HCT116 (cell line): ENCODE data around the gene ZNF780B. TPM values are rescaled to one million over a fixed set of nuclear protein-coding genes. Genes with fewer than 3 reads are reported as not detected.

ENCODE experiments used
- ATAC-seq: fragments of 200-7000 bp; cut with Tn5 transposase; 2 replicates; pipeline ENCODE4 v1.9.1; 2020; ENCODE audit warnings: mild to moderate bottlenecking, moderate library complexity
- BruUV-seq: library from RNA; stranded (reverse); fragments of 400-500 nt; replicated peaks from 2 replicates; lab custom pipeline; 2021; lab: Mats Ljungman, UMichigan
- CTCF ChIA-PET: fragments of 300-600 bp; sonication (Branson Sonifier 250); formaldehyde crosslinking; loops from one replicate; lab custom pipeline; 2021; ENCODE audit warnings: antibody characterized with exemption; lab: Charles Lee
- POLR2A ChIA-PET: fragments of 300-600, 350-600 bp; sonication (Branson Sonifier 250); formaldehyde crosslinking; loops from one replicate; lab custom pipeline; 2021; ENCODE audit warnings: antibody characterized with exemption; lab: Charles Lee
- RAD21 ChIA-PET, 2 experiments: fragments of 300-600 bp; sonication (Branson Sonifier 250); formaldehyde crosslinking; loops; one replicate each; lab custom pipeline; 2023; ENCODE audit warnings: low total read pairs in 2 of 2; ENCODE audit not compliant: uncharacterized antibody in 2 of 2, unreplicated experiment in 2 of 2, low non-redundant PET in 1 of 2; lab: Charles Lee
- DNase-seq: peaks from one replicate; pipeline ENCODE4 v3.0.0-alpha.2; 2010; ENCODE audit warnings: low read depth, low spot score
- H2AFZ ChIP-seq: fragments of 200-600 bp; shearing (Covaris generic), sonication (generic); 2 replicates; pipeline ENCODE4 v1.6.1; 2017; ENCODE audit warnings: low read depth, mixed run types, mixed read lengths, antibody characterized with exemption, low read length; ENCODE audit not compliant: poor library complexity, severe bottlenecking
- H3K27ac ChIP-seq: 2 replicates; pipeline ENCODE4 v1.5.1; 2012; ENCODE audit warnings: low read depth, low read length
- H3K27me3 ChIP-seq: fragments of 200-600 bp; sonication (generic); 2 replicates; pipeline ENCODE4 v1.6.1; 2016; ENCODE audit warnings: mixed run types, low read length, mixed read lengths; ENCODE audit not compliant: insufficient read depth
- H3K36me3 ChIP-seq, 2 experiments: fragments of 200-500 bp in 1 of 2; fragments of 200-600 bp in 1 of 2; sonication (Bioruptor generic) in 1 of 2; sonication (generic) in 1 of 2; 2 replicates each; pipeline versions ENCODE4 v1.5.1 to v1.6.1; 2014 to 2016; ENCODE audit warnings: low read length in 2 of 2, inconsistent platforms in 1 of 2, mixed read lengths in 1 of 2, mixed run types in 1 of 2; ENCODE audit not compliant: insufficient read depth in 2 of 2, control insufficient read depth in 1 of 2
- H3K4me1 ChIP-seq, 2 experiments: fragments of 200-600 bp in 1 of 2; sonication (generic) in 1 of 2; 2 replicates each; pipeline versions ENCODE4 v1.5.1 to v1.6.1; 2012 to 2017; ENCODE audit warnings: low read length in 2 of 2, inconsistent platforms in 1 of 2, mild to moderate bottlenecking in 1 of 2, mixed read lengths in 1 of 2, mixed run types in 1 of 2, moderate library complexity in 1 of 2; ENCODE audit not compliant: insufficient read depth in 2 of 2, control insufficient read depth in 1 of 2
- H3K4me2 ChIP-seq: fragments of 200-600 bp; sonication (generic); 2 replicates; pipeline ENCODE4 v1.6.1; 2017; ENCODE audit warnings: mixed run types, low read length, mixed read lengths
- H3K4me3 ChIP-seq, 2 experiments: fragments of 200-600 bp in 1 of 2; sonication (generic) in 1 of 2; replicated peaks in 1 of 2; 2 replicates each; pipeline ENCODE4 v1.5.1; 2011 to 2016; ENCODE audit warnings: low read length in 2 of 2, control low read depth in 1 of 2, low read depth in 1 of 2, mild to moderate bottlenecking in 1 of 2, mixed read lengths in 1 of 2, mixed run types in 1 of 2
- H3K79me2 ChIP-seq: fragments of 200-600 bp; sonication (generic); 2 replicates; pipeline ENCODE4 v1.6.1; 2017; ENCODE audit warnings: mild to moderate bottlenecking, mixed run types, low read length, moderate library complexity, mixed read lengths; ENCODE audit not compliant: insufficient read depth
- H3K9ac ChIP-seq: fragments of 200-600 bp; sonication (generic); 2 replicates; pipeline ENCODE4 v1.6.1; 2016; ENCODE audit warnings: low read length, mixed read lengths
- H3K9me2 ChIP-seq: fragments of 200-600 bp; sonication (generic), shearing (Covaris generic); 2 replicates; pipeline ENCODE4 v1.6.1; 2017; ENCODE audit warnings: mixed run types, mild to moderate bottlenecking, moderate library complexity; ENCODE audit not compliant: insufficient read depth
- H3K9me3 ChIP-seq, 2 experiments: fragments of 200-500 bp in 1 of 2; fragments of 200-600 bp in 1 of 2; sonication (Bioruptor generic) in 1 of 2; sonication (generic) in 1 of 2; 2 replicates each; pipeline ENCODE4 v1.6.1; 2014 to 2017; ENCODE audit warnings: low read length in 2 of 2, mixed read lengths in 2 of 2, inconsistent platforms in 1 of 2, low read depth in 1 of 2, mild to moderate bottlenecking in 1 of 2, mixed run types in 1 of 2, moderate library complexity in 1 of 2; ENCODE audit not compliant: control insufficient read depth in 1 of 2, insufficient read depth in 1 of 2
- H4K20me1 ChIP-seq: fragments of 200-600 bp; sonication (generic), shearing (Covaris generic); 2 replicates; pipeline ENCODE4 v1.6.1; 2017; ENCODE audit warnings: mixed run types, mild to moderate bottlenecking, moderate library complexity; ENCODE audit not compliant: insufficient read depth
- CBX3 ChIP-seq: IDR thresholded peaks from 2 replicates; pipeline ENCODE4 v1.6.1; 2012; ENCODE audit warnings: low read depth
- CEBPB ChIP-seq: IDR thresholded peaks from 2 replicates; pipeline ENCODE4 v1.6.1; 2012; ENCODE audit warnings: low read depth
- ZNF274 ChIP-seq: fragments of 200-500 bp; sonication (Bioruptor generic); IDR thresholded peaks from 2 replicates; pipeline ENCODE4 v1.6.1; 2014; ENCODE audit warnings: mild to moderate bottlenecking, low read depth, low read length, inconsistent platforms
- intact Hi-C: fragments of 100-400 bp; cut with micrococcal nuclease; formaldehyde crosslinking; loops from 2 replicates; pipeline ENCODE4 v1.10.0; 2022
- total RNA-seq: library from RNA; stranded (reverse); gene quantifications from one replicate; pipeline ENCODE4 v1.2.1, GENCODE V29; 2021; ENCODE audit not compliant: unreplicated experiment

ZNF780B gene
- total RNA-seq, 1 experiment from 2014 or later: 10.5 TPM

DNA sequence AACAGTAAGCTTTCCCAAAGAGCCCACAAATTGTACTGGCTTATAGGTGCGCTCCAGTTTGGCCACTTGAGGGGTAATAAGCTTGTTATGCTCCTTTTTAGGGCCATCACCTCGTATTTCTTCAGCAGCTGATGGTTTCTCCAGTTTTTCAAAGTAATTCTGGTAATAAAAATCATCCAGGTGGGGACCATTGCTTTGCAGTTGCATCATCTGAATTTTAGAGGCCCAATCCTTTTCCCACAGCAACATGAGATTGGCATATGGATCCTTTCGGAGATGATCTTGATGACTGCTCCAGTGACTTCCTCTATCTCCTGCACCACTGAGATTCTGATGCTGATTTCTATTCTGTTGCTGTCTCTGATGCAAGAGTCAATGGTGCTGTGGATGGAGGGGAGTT lies 32.1 kb downstream of the ZNF780B start:
- H3K9ac ChIP-seq: no peak overlapping the region
- no peaks in the 10 kb centered on the region for H3K36me3 ChIP-seq
- no peak overlapping the region for H3K4me3 ChIP-seq
- H3K27me3 ChIP-seq: no peaks in the 10 kb centered on the region
- H2AFZ ChIP-seq: no peak overlapping the region
- H3K27ac ChIP-seq: no peak overlapping the region
- DNase-seq: no peak
- intact Hi-C loops: no loop called here
- ATAC-seq: no peak
- H3K4me1 ChIP-seq: no peaks in the 10 kb centered on the region
- BruUV-seq: no TSS peak
- CTCF ChIA-PET: no interaction called here
- no peak overlapping the region for H3K4me2 ChIP-seq
- no peak for TF ChIP-seq CBX3
- H3K79me2 ChIP-seq: no peaks in the 10 kb centered on the region
- POLR2A ChIA-PET: no interaction called here
- RAD21 ChIA-PET: no interaction called here
- peaks cover 7 to 43% of the 10 kb centered on the region in 2 experiments; a peak in 3 of 4 replicates for H3K9me3 ChIP-seq
- no peaks in the 10 kb centered on the region for H4K20me1 ChIP-seq
- no peaks in the 10 kb centered on the region for H3K9me2 ChIP-seq

DNA sequence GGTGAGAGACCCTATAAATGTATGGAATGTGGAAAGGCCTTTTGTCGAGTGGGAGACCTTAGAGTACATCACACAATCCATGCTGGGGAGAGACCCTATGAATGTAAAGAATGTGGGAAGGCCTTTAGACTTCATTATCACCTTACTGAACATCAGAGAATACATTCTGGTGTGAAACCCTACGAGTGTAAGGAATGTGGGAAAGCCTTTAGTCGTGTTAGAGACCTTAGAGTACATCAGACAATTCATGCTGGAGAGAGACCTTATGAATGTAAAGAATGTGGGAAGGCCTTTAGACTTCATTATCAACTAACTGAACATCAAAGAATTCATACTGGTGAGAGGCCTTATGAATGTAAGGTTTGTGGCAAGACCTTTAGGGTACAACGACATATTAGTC lies 42.0 kb downstream of the ZNF780B start:
- Histone ChIP-seq H3K4me1 (no peaks in the 10 kb centered on the region), H3K4me2 (no peak overlapping the region), H4K20me1 (no peaks in the 10 kb centered on the region), H3K36me3 (no peaks in the 10 kb centered on the region; a peak in 1 of 4 replicates), H3K9ac (no peak overlapping the region), H3K27ac (no peak overlapping the region), H3K9me3 (peaks cover 13 to 22% of the 10 kb centered on the region in 2 experiments; a peak in 3 of 4 replicates), H3K79me2 (no peaks in the 10 kb centered on the region), H3K27me3 (no peaks in the 10 kb centered on the region), H3K4me3 (no peak overlapping the region), H2AFZ (no peak overlapping the region), H3K9me2 (no peaks in the 10 kb centered on the region)
- DNase-seq: no peak
- intact Hi-C loops: loop anchor here (5.0 kb wide), 1 partner anchor 58 kb away; no protein-coding TSS in a partner anchor
- peak; percentile 54 for TF ChIP-seq ZNF274
- TF ChIP-seq CEBPB: no peak
- ATAC-seq: no peak
- ChIA-PET RAD21 (no interaction called here), POLR2A (no interaction called here), CTCF (no interaction called here)
- BruUV-seq: no TSS peak
